GM12872 (cell line): ENCODE results near the gene DTNA.

ENCODE experiments used
- TF ChIP-seq, protein P1 (sequence below): IDR thresholded peaks from 3 replicates; pipeline ENCODE4 v1.5.1; 2011; ENCODE audit warnings: low read depth, mild to moderate bottlenecking, low read length, moderate library complexity; ENCODE audit not compliant: insufficient read depth

DTNA gene

DNA sequence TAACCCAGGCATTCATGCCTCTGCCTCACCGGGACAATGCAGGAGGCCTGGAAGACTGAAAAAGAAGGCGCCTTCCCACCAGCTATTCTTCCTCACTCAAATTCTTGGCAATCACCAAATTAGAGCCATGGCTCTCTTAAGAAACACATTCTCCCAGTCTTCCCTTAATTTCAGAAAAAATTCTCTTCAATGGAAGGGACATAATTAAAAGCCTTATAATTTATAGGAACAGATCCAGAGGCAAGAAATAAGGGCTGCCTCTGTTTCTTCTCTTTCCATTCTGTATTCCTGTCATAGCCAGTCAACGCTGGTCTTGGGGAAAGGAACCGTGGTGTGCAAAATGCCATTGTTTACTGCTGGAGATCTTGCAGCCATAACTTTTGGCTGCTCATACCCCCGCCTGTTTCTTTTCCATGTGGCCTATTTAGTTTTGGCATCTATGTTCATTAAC lies 32.8 kb downstream of the DTNA start:
- TF ChIP-seq, protein P1, sequence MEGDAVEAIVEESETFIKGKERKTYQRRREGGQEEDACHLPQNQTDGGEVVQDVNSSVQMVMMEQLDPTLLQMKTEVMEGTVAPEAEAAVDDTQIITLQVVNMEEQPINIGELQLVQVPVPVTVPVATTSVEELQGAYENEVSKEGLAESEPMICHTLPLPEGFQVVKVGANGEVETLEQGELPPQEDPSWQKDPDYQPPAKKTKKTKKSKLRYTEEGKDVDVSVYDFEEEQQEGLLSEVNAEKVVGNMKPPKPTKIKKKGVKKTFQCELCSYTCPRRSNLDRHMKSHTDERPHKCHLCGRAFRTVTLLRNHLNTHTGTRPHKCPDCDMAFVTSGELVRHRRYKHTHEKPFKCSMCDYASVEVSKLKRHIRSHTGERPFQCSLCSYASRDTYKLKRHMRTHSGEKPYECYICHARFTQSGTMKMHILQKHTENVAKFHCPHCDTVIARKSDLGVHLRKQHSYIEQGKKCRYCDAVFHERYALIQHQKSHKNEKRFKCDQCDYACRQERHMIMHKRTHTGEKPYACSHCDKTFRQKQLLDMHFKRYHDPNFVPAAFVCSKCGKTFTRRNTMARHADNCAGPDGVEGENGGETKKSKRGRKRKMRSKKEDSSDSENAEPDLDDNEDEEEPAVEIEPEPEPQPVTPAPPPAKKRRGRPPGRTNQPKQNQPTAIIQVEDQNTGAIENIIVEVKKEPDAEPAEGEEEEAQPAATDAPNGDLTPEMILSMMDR = no peak

- TF ChIP-seq, protein P1 = no peak
These were observed 34.5 kb downstream of the DTNA start for GRCh38 chr18:34744569-34744968.

DNA sequence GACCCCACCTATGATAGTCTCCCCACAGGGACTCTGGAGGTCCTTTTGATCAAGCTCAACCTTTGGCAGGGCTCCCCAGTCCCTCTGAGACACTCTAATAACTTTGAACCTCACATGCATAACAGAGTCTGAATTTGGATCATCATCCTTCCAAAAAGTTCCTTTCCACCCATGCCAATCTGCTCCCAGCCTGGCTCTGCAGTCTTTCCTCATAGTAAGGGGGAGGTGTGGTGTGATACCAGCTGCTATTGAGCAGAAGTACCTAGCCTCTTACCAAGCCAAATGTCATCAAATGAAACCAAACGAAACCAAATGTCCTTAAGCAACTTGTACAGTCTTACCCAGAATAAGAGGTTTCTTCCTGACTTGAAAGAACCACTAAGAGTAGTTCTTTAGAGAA lies 36.5 kb downstream of the DTNA start:
- TF ChIP-seq, protein P1 = no peak

DNA sequence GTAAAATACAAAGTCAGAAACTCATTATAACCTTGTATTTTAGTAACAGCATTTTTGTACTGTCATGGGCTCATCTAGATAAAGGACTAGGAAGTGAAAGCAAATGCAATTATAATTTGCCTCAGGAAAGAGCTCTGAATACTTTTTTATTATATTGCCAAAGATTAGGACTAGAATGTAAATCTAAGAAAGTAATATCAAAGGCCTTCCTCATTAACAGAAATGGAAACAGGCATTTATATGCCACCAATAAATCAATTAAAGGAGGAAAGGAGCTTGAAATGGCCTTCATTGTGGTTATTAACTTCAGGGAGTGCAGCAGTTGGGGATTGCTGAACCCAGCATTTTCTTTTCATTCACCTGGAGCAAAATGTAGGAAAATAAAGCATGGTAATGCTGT lies 39.6 kb downstream of the DTNA start:
- TF ChIP-seq, protein P1 = no peak

DNA sequence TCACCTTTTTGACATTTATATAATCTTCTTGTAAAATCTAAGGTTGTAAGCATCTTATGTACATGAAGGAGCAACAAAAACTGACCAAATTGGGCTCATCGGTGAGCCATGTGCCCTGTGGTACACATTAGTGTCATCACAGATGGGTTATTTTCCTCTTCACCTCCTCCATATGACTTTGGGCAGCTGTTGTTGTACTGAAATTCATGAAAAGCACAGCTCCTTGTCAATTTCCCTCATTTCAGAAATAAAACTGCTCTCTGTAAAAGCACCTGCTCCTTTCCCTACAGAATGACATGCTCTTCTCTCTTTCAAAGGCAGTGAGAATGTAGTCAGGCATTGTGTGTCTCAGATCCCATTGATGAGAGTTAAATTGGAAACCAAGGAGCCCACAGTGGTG lies 42.0 kb downstream of the DTNA start:
- TF ChIP-seq, protein P1 = no peak

DNA sequence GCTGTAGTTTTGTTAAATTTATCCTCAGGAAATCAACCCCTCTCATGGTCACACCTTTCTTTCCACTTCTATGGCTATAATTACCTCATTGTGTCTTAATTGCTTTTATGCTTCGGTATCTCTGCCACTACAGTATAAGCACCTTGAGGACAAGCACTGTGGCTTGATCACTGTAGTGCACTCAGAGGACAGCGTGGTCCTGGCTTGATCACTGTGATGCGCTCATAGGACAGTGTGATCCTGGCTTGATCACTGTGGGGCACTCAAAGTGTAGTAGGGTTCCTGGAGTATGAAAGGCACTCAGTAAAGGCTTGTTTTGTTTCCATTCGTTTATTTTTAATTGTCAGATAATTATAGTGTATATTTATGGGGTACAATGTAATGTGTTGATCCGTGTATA lies 44.2 kb downstream of the DTNA start:
- TF ChIP-seq, protein P1 = no peak

- TF ChIP-seq, protein P1 = no peak
These were observed 47.6 kb downstream of the DTNA start for GRCh38 chr18:34757666-34758065.

DNA sequence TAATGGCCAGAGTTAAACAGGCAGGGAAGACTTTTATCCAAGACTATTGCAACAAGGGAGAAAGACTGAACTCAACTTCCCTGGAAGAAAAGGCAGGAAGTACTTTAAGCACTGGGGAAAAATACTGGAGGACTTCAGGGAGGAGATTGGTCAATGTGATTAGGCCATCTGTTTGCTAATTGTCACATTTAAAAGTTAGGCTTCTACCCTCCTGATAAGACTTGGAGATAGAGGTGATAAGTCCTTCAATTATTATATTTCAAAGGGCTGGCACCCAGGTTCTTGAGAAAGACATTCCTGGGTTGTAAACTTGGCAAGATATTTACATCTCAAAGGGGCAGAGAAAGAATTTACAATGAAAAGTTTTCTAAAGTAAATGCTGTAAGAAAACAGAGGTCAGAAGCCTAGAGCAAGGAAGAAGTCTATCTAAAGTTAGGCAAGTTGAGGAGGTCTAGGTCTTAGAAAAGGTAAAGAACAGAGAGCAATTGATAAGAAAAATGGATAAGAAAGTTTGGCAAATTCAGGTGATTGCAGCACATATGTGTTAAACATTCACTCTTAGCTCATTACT lies 48.4 kb downstream of the DTNA start:
- TF ChIP-seq, protein P1 = no peak
